Fibroblast of lung (primary cell): Measurements from ENCODE around the gene TTC39B. TPM values are rescaled to one million over a fixed set of nuclear protein-coding genes. Genes with fewer than 3 reads are reported as not detected.
A peak's percentile ranks its signal among the peaks of the same experiment; 100 is the strongest.

ENCODE experiments used
- DNase-seq, 2 donors: peaks; one replicate each; pipeline versions ENCODE4 v3.0.0 to v3.0.0-alpha.2; 2010; ENCODE audit warnings: low read depth in 2 of 2
- H2AFZ ChIP-seq: 2 replicates; pipeline ENCODE4 v1.5.1; 2012; ENCODE audit warnings: low read length, control low read depth, inconsistent platforms
- H3K27ac ChIP-seq: 2 replicates; pipeline ENCODE4 v1.5.1; 2011; ENCODE audit warnings: low read length, control low read depth; ENCODE audit not compliant: insufficient read depth
- H3K27me3 ChIP-seq: 2 replicates; pipeline ENCODE4 v1.5.1; 2011; ENCODE audit warnings: mild to moderate bottlenecking, low read length; ENCODE audit not compliant: control insufficient read depth, insufficient read depth
- H3K36me3 ChIP-seq: 2 replicates; pipeline ENCODE4 v1.5.1; 2011; ENCODE audit warnings: low read length; ENCODE audit not compliant: control insufficient read depth, insufficient read depth
- H3K4me1 ChIP-seq: 2 replicates; pipeline ENCODE4 v1.5.1; 2011; ENCODE audit warnings: low read length; ENCODE audit not compliant: control insufficient read depth, insufficient read depth; ENCODE audit errors: extremely low read depth
- H3K4me2 ChIP-seq: 2 replicates; pipeline ENCODE4 v1.5.1; 2011; ENCODE audit warnings: low read length, control low read depth; ENCODE audit not compliant: insufficient read depth; ENCODE audit errors: extremely low read depth
- H3K4me3 ChIP-seq, 4 experiments: fragments of 200-600 bp in 1 of 4; sonication (generic) in 1 of 4; replicated peaks in 1 of 4; 2 replicates each; pipeline ENCODE4 v1.5.1; 2011 to 2016; ENCODE audit warnings: low read length in 4 of 4, low read depth in 3 of 4, mild to moderate bottlenecking in 3 of 4, control low read depth in 2 of 4, inconsistent platforms in 1 of 4, mixed read lengths in 1 of 4; ENCODE audit not compliant: insufficient read depth in 1 of 4; ENCODE audit errors: control extremely low read depth in 1 of 4
- H3K79me2 ChIP-seq: 2 replicates; pipeline ENCODE4 v1.5.1; 2012; ENCODE audit warnings: mild to moderate bottlenecking, low read length, inconsistent platforms; ENCODE audit not compliant: control insufficient read depth, insufficient read depth
- H3K9ac ChIP-seq: 2 replicates; pipeline ENCODE4 v1.5.1; 2011; ENCODE audit warnings: mild to moderate bottlenecking, low read length, control low read depth; ENCODE audit not compliant: insufficient read depth
- H3K9me3 ChIP-seq: 2 replicates; pipeline ENCODE4 v1.5.1; 2012; ENCODE audit warnings: low read depth, low read length; ENCODE audit not compliant: control insufficient read depth, insufficient read depth
- H4K20me1 ChIP-seq: 2 replicates; pipeline ENCODE4 v1.5.1; 2011; ENCODE audit warnings: low read length; ENCODE audit not compliant: control insufficient read depth, insufficient read depth; ENCODE audit errors: extremely low read depth
- EZH2 ChIP-seq: IDR thresholded peaks from 2 replicates; pipeline ENCODE4 v1.5.1; 2012; ENCODE audit warnings: low read length, control low read depth, mild to moderate bottlenecking; ENCODE audit errors: missing control alignments
- polyA plus RNA-seq, 2 donors: library from polyadenylated mRNA; depleted of rRNA in 1 of 2; stranded (reverse) in 1 of 2; unstranded in 1 of 2; fragments of >200 nt; gene quantifications; 2 replicates each; pipeline ENCODE4 v1.2.1, GENCODE V29; 2011 to 2012; ENCODE audit warnings: missing spikeins in 1 of 2
- total RNA-seq: library from RNA; depleted of rRNA; stranded (reverse); fragments of >200 nt; gene quantifications from 2 replicates; pipeline ENCODE4 v1.2.1, GENCODE V29; 2014
- TF ChIP-seq, protein P1 (sequence below), 2 donors: IDR thresholded peaks in 1 of 2; conservative IDR thresholded peaks in 1 of 2; 1 replicate in 1 of 2; 2 replicates in 1 of 2; pipeline ENCODE4 v1.5.1; 2011 to 2012; ENCODE audit warnings: low read length in 2 of 2, control low read depth in 1 of 2, inconsistent platforms in 1 of 2, low read depth in 1 of 2, mild to moderate bottlenecking in 1 of 2

TTC39B gene
- total and polyA plus RNA-seq, 2 donors (not counting 1 experiment from before 2014, with no cell fraction given) = 6.2 to 16.8 TPM

DNA sequence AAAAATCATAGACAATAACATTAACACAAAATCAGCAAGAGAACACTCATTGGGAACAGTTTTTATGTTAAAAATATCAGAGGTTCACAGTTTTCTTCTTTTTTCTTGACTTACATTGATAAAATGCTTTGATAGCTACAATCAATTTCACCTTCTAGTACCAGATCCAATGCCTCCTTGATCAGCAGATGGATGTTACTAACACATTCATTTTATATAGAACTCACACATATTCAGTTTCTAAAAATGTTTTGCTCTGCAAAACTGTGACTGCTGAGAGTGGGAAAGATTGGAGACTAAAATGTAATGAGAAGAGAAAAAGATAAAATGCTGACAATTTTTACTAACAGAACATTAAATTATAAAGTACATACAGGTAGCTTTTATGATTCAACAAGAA lies 143.1 kb downstream of the TTC39B start:
- H3K9ac ChIP-seq = no peak overlapping the region
- H3K4me2 ChIP-seq = no peak overlapping the region
- H2AFZ ChIP-seq = no peak overlapping the region
- peaks cover 15% of the 10 kb centered on the region for H3K4me1 ChIP-seq
- H3K4me3 ChIP-seq = no peak overlapping the region
- no peaks in the 10 kb centered on the region for H3K36me3 ChIP-seq
- H3K9me3 ChIP-seq = no peaks in the 10 kb centered on the region
- TF ChIP-seq, protein P1, sequence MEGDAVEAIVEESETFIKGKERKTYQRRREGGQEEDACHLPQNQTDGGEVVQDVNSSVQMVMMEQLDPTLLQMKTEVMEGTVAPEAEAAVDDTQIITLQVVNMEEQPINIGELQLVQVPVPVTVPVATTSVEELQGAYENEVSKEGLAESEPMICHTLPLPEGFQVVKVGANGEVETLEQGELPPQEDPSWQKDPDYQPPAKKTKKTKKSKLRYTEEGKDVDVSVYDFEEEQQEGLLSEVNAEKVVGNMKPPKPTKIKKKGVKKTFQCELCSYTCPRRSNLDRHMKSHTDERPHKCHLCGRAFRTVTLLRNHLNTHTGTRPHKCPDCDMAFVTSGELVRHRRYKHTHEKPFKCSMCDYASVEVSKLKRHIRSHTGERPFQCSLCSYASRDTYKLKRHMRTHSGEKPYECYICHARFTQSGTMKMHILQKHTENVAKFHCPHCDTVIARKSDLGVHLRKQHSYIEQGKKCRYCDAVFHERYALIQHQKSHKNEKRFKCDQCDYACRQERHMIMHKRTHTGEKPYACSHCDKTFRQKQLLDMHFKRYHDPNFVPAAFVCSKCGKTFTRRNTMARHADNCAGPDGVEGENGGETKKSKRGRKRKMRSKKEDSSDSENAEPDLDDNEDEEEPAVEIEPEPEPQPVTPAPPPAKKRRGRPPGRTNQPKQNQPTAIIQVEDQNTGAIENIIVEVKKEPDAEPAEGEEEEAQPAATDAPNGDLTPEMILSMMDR (conservative IDR thresholded peaks at IDR 0.05 in 1 of 2, IDR thresholded peaks at IDR 0.05 in 1 of 2; ENCODE audit: low read depth in 1 of 2, low read length in 2 of 2) = no peak
- TF ChIP-seq EZH2 = no peak
- H3K27ac ChIP-seq = no peak overlapping the region
- no peaks in the 10 kb centered on the region for H3K79me2 ChIP-seq
- DNase-seq = no peak
- no peaks in the 10 kb centered on the region for H3K27me3 ChIP-seq
- H4K20me1 ChIP-seq = no peaks in the 10 kb centered on the region

DNA sequence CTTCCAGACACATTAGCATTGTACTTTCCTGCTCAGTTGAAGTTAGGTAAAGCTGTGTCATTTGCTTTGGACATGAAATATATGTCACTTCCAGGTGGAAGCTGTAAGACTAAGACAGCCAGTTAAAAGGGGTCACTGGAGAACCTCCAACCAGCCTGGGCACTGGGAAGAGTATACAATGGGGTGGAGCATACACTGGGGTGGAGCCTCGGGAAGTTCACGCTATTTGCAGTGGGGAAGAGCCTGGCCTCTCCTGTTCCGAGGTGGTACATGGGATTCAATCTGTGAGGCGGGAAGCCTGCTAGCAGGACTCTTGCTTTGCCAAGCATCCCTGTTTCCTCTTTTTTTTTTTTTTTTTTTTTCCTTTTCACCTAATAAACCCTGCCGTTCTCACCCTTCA lies 145.3 kb downstream of the TTC39B start:
- no peak overlapping the region for H3K9ac ChIP-seq
- H4K20me1 ChIP-seq = no peaks in the 10 kb centered on the region
- H3K4me1 ChIP-seq = peaks cover 15% of the 10 kb centered on the region
- TF ChIP-seq, protein P1 (conservative IDR thresholded peaks at IDR 0.05 in 1 of 2, IDR thresholded peaks at IDR 0.05 in 1 of 2; ENCODE audit: low read depth in 1 of 2, low read length in 2 of 2) = no peak
- TF ChIP-seq EZH2 = no peak
- no peak overlapping the region for H3K27ac ChIP-seq
- H3K79me2 ChIP-seq = no peaks in the 10 kb centered on the region
- H3K4me2 ChIP-seq = no peak overlapping the region
- no peaks in the 10 kb centered on the region for H3K9me3 ChIP-seq
- H3K36me3 ChIP-seq = no peaks in the 10 kb centered on the region
- no peak overlapping the region for H3K4me3 ChIP-seq
- DNase-seq = no peak
- no peaks in the 10 kb centered on the region for H3K27me3 ChIP-seq
- H2AFZ ChIP-seq = no peak overlapping the region

DNA sequence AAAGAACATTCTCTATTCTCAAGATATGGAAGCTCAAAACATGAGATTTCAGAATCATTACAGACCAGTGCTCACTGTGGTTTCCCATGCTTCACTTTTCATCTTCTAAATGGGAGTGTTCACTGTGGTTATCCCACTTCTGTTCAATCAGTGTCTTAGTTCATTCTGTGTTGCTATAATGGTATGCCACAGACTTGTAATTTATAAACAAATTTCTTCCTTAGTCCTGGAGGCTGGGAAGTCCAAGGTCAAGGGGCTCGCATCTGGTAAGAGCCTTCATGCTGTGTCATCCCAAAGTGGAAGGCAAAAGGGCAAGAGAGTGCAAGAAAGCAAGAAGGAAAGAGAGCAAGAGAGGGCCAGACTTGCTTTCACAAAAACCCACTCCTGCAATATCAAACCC lies 146.3 kb downstream of the TTC39B start:
- no peaks in the 10 kb centered on the region for H3K79me2 ChIP-seq
- no peak overlapping the region for H3K4me3 ChIP-seq
- TF ChIP-seq, protein P1 (conservative IDR thresholded peaks at IDR 0.05 in 1 of 2, IDR thresholded peaks at IDR 0.05 in 1 of 2; ENCODE audit: low read depth in 1 of 2, low read length in 2 of 2) = no peak
- TF ChIP-seq EZH2 = no peak
- H4K20me1 ChIP-seq = no peaks in the 10 kb centered on the region
- H2AFZ ChIP-seq = no peak overlapping the region
- H3K27me3 ChIP-seq = no peaks in the 10 kb centered on the region
- no peak overlapping the region for H3K9ac ChIP-seq
- no peaks in the 10 kb centered on the region for H3K36me3 ChIP-seq
- H3K27ac ChIP-seq = peak overlapping the region; percentile 34
- peak; percentile 81 to 94 for DNase-seq
- H3K4me2 ChIP-seq = peak overlapping the region; percentile 37
- no peaks in the 10 kb centered on the region for H3K9me3 ChIP-seq
- peaks cover 15% of the 10 kb centered on the region for H3K4me1 ChIP-seq
